GM12872 (cell line): Measurements from ENCODE around the gene CCNE1.

Experiments used
- TF ChIP-seq, protein P1 (sequence below): IDR thresholded peaks from 3 replicates; pipeline ENCODE4 v1.5.1; 2011; ENCODE audit warnings: low read depth, mild to moderate bottlenecking, low read length, moderate library complexity; ENCODE audit not compliant: insufficient read depth

Gene CCNE1

DNA sequence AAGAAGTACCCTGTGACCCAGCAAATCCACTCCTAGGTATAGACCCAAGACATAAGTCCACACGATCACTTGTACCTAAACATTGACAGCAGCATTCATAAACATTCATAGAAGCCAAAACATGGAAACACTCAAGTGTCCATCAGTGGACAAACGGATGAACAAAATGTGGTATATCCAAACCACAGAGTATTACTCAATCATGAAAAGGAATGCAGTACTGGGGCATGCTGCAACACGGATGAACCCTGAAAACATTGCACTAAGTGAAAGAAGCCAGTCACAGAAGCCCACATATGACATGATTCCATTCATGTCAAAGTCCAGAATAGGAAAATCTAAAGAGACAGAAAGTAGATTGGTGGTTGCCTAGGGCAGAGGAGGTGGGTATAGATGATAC lies 22.8 kb upstream of the CCNE1 start:
- TF ChIP-seq, protein P1, sequence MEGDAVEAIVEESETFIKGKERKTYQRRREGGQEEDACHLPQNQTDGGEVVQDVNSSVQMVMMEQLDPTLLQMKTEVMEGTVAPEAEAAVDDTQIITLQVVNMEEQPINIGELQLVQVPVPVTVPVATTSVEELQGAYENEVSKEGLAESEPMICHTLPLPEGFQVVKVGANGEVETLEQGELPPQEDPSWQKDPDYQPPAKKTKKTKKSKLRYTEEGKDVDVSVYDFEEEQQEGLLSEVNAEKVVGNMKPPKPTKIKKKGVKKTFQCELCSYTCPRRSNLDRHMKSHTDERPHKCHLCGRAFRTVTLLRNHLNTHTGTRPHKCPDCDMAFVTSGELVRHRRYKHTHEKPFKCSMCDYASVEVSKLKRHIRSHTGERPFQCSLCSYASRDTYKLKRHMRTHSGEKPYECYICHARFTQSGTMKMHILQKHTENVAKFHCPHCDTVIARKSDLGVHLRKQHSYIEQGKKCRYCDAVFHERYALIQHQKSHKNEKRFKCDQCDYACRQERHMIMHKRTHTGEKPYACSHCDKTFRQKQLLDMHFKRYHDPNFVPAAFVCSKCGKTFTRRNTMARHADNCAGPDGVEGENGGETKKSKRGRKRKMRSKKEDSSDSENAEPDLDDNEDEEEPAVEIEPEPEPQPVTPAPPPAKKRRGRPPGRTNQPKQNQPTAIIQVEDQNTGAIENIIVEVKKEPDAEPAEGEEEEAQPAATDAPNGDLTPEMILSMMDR = no peak

GRCh38 chr19:29793116-29793727 lies 18.6 kb upstream of the CCNE1 start:
- TF ChIP-seq, protein P1 = no peak

DNA sequence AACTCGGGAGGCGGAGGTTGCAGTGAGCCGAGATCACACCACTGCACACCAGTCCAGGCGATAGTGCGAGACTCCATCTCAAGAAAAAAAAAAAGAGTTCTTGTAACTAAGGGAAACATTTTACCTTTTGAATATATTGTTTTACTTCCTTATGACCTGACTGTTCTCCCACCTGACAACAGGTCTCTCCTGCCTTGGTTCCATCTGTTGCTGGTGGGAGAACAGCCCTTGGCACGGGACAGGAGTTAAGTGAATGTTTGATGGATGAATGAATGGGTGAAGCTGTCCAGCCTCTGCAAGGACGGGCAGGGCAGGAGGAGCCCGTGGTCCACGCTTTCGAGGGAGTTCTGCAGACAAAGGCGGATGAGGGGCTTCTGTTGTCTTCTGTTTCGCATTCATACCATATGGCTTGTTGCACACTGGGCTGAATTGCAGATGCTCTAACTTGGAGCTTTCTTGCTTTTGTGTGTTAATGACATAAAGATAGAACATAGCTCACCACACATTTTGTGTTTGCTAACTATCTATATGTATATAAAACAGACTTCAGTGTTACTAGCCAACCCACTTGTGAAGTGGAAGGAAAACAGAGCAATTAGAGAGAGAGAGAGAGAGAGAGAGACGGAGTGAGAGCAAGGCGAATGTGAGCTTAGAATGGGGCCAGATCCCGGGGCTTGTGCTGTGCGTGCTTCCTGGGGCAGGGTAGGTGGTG lies 16.2 kb upstream of the CCNE1 start:
- TF ChIP-seq, protein P1 = no peak

GRCh38 chr19:29796173-29796573 lies 15.6 kb upstream of the CCNE1 start:
- TF ChIP-seq, protein P1 = no peak

DNA sequence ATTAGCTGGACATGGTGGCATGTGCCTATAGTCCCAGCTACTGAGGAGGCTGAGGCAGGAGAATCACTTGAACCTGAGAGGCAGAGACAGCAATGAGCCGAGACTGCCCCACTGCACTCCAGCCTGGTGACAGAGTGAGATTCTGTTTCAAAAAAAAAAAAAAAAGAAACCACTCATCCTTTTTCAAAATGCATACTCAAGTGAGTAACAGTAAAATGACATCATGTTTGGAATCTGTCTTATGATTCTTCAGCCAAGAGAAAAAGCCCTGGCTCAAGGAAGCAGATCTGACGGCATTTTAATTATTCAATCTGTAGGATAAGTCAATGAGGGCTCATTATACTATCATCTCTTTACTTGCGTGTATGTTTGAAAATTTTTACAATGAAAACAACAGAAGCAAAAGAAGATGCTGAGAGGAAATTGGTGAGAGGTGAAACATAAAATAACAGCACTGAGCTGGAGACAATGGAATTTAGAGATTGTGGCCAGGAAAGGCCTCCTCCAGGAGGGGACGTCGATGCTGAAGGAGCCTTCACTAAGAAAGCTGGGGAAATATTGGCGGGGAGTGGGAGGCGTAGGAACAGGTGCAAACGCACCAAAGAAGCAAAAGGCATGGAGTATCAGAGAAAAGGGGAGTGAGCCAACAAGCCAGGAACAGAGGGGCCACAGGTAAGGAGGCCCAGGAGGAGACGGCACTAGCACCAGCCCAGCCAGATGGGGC lies 12.9 kb upstream of the CCNE1 start:
- TF ChIP-seq, protein P1 = no peak

- TF ChIP-seq, protein P1 = no peak
Measured at GRCh38 chr19:29800100-29800825, 11.5 kb upstream of the CCNE1 start.

GRCh38 chr19:29804493-29804892 lies 7.3 kb upstream of the CCNE1 start:
- TF ChIP-seq, protein P1 = no peak
